Activated gamma-delta T cell treated with Interleukin-2 at 50 U/mL for 16 hours (primary cell): Measurements from ENCODE around the gene HCRT.
"Not testable (repeated sequence)": the region's sequence is repeated elsewhere in the genome, so short reads cannot be mapped to it uniquely, and the experiment has no call there.

Experiments
- DNase-seq: peaks from one replicate; pipeline ENCODE4 v3.0.0-alpha.2; 2020

HCRT gene

DNA sequence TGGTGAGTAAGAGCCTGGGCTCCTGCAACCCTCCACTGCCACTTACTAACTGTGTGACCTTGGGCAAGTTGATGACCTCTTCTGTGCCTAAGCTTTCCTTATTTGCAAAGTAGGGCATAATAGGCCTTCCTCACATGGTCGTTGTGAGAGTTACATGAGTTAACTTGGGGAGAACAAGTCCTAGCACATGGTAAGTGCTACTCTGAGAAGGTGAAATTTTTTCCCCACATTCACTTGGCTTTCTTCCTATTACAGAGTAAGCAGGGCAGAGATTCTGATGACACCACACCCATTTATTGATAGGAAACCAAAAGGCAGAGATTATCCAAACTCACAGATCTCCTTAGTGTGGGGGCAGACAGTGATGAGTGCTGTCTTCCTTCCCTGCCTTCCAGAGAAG is 5.9 kb downstream of the HCRT start:
- no peak for DNase-seq

- DNase-seq = no peak
Observed at GRCh38 chr17:42178817-42179216, 6.4 kb downstream of the HCRT start.

- no peak for DNase-seq
Observed at GRCh38 chr17:42177684-42178083, 7.6 kb downstream of the HCRT start.

DNA sequence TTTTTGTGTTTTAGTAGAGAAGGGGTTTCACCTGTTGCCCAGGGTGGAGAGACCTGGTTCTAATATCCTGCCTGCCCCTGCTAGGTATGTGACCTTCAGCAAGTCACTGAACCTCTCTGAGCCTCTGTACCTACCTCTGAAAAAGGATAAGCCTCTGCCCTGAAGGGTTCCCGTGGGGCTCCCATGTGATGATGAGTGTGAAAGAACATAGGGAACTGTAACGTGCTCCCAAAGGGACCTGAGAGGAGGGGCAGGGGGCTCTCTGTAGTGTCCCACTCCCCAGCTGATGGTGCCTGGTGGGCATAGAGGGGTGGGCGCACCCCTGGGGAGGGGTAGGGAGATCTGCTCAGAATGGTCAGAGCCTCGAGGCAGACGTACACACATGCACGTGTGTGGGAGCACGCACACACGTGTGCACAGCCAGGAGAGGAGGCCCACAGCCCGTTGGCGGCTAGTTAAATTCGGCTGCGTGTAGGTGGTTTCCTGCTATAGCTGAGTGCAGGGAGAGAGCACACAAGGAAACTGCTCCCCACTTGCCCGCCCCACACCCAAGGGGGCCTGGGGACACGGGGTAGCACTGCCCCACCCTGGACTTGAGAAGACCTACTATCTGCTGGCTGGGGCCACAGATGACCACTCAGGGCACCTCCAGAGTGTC is 11.0 kb downstream of the HCRT start:
- DNase-seq = no peak

DNA sequence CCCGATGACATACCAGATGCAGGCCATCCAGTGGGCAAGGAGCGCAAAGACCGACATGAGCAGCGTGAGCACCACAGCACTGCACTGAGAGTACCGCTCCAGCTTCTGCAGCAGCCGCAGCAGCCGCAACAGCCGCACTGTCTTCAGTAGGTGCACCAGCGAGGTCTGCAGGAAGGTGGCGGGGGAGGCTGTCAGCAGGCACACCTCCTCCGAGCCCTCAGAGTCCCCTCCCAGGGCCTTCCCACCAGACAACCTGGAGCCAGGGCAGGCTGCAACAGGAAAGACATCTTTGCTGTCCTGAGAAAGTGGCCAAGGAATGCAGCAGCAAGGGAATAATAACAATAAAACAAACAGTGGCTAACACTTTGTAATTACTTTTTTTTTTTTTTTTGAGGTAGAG is 13.4 kb downstream of the HCRT start:
- DNase-seq = no peak

DNA sequence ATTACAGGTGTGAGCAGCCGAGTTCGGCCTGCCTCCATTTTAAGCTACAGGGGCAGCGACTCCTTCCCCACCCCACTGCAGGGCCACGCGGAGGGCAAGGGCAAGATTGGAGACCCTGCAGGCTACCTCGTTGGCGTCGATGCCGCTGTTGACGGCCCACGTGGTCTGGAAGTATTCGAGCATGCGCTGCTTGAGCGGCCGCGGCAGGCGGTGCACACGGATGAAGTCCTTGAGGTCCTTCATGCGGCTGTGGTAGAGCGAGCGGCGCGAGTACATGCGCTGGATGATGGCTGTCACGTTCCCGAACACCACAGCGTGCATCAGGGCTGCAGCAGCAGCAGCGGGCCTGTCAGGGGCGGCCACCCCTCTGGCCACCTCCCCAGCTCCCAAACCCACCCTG is 15.9 kb downstream of the HCRT start:
- DNase-seq = no peak

GRCh38 chr17:42167807-42168206 is 17.4 kb downstream of the HCRT start:
- DNase-seq = no peak

GRCh38 chr17:42166196-42166763 is 19.0 kb downstream of the HCRT start:
- no peak for DNase-seq

GRCh38 chr17:42165751-42166150 is 19.5 kb downstream of the HCRT start:
- no peak for DNase-seq

- no peak for DNase-seq
Observed at GRCh38 chr17:42163696-42164407, 21.4 kb downstream of the HCRT start.

DNA sequence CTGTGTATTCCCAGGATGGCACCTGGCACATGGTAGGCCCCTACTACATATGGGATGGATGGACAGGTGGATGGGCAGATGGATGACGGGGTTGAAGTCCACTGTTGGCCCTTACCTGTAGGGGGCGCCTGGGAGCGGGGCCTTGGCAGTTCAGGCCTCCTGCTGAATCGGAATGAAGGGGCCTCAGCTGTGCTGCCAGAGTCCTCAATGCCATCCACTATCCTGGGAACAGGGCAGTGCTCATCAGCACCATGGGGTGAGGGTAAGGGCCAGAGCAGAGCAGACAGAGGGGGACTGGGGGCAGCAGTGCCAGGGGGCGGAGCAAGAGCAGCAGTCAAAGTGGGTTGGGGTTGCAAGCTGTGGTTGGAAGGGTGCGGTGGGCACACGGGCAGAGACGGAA is 22.1 kb downstream of the HCRT start:
- no peak for DNase-seq

DNA sequence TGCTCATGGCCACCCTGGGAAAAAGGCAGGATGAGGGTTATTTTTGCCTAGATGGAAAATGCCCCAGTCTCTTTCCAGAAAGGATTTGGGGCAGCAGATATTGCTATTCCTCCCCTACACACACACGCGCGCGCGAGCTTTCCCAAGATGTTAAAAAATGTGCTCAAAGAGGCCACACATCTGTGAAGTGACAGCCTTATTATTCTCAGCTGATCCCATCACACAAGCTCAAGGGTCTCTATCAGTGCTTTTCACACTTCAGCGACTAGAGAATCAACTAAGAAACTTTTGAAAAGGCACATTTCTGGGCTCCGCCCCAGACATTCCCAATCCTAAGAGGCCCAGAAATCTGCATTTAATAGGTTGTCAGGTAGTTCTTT is 24.7 kb downstream of the HCRT start:
- no peak for DNase-seq

- DNase-seq = no peak
Observed at GRCh38 chr17:42159796-42160530, 25.3 kb downstream of the HCRT start.

GRCh38 chr17:42155614-42156045 is 29.6 kb downstream of the HCRT start:
- no peak for DNase-seq

DNA sequence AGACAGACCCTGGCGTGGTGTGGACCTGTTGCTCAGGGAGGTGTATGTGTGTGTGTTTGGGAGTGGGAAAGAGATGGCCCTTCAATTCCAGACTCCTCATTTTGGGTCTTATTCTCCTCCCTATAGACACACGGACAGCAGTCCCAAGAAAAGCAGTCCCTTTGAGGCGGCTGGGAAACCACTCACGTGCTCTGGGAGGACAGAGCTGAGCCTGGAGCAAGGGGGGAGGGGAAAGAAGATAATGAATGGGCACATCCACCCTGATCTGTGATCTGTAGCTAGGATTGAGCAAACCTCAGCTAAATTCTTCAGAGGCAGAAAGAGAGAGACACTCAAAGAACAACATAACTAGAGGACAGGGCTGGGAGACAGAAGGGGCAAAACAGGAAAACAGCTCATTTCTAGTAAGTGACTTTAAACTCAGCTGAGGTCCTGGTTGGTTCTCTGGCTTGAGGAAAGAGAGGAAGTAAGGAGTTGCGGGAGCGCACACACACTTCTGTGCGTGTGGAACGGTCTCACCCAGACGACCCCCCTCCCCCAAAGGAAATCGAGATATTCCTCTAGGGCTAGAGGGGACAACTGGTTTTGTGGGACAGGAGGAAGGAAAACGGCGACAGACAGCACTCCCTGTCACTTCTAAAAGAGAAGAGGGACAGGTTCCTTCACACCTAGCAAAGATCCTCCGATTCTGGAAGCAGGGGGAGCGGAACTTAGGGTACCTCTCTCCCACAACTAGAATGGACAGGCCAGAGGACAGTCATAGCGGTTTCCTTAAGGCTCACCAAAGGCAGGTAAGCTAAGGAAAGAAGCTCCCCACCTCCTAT is 31.1 kb downstream of the HCRT start:
- no peak for DNase-seq

- DNase-seq = no peak
Observed at GRCh38 chr17:42146911-42147607, 38.2 kb downstream of the HCRT start.

DNA sequence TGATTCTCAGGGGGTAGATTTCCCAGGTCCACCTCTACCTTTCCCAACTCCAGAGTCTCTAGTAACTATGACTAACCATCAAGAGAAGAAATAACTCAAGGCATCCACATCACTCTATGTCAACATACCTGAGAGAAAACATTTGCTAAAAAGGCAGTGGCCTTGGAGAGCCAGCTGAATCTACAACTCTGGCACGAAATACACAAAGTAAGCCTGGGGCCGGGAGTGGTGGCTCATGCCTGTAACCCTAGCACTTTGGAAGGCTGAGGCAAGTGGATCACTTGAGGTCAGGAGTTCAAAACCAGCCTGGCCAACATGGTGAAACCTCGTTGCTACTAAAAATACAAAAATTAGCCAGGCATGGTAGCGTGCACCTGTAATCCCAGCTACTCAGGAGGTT is 42.1 kb downstream of the HCRT start:
- DNase-seq = not testable (repeated sequence)

- no peak for DNase-seq
Observed at GRCh38 chr17:42142371-42142896, 42.8 kb downstream of the HCRT start.

DNA sequence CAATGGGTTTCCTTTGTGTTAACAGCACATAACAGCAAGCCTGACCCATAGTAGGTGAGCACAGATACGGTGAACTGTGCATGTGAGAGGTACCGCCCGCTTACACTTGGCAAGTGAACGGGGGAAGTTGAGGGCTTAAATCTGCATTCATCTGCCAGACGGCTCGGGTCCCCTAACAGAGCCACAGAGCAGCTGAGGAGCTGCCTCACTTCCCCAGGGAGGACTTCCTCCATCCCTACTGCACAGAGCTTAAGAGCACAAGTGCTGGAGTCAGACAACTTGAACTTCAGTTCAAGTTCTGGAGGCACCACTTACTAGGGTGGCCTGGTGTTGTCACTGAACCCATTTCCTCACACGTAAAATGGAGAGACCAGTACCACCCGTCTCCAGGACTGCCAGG is 43.9 kb downstream of the HCRT start:
- DNase-seq = no peak

- not testable (repeated sequence) for DNase-seq
Observed at GRCh38 chr17:42140690-42141089, 44.6 kb downstream of the HCRT start.

- no peak for DNase-seq
Observed at GRCh38 chr17:42138749-42139492, 46.3 kb downstream of the HCRT start.
